Ovary (tissue), 9 donors: ENCODE results near the gene MLPH. TPM values are rescaled to one million over a fixed set of nuclear protein-coding genes. Genes with fewer than 3 reads are reported as not detected.

Experiments used
- DNase-seq, 5 donors: peaks; one replicate each; pipeline ENCODE4 v3.0.0-alpha.2; 2019 to 2020
- H3K27ac ChIP-seq, 2 donors: fragments of 200-600 bp; one replicate each; pipeline versions ENCODE4 v1.5.1 to v1.8.0; 2019 to 2022
- H3K27me3 ChIP-seq: fragments of 200-600 bp; one replicate; pipeline ENCODE4 v1.8.0; 2022
- H3K36me3 ChIP-seq: fragments of 200-600 bp; sonication (generic); one replicate; pipeline ENCODE4 v1.5.1; 2019
- H3K4me1 ChIP-seq: one replicate; pipeline ENCODE4 v1.8.1; 2013; ENCODE audit warnings: mild to moderate bottlenecking, moderate library complexity; ENCODE audit not compliant: insufficient read depth
- H3K4me3 ChIP-seq: fragments of 200-600 bp; sonication (generic); one replicate; pipeline ENCODE4 v1.5.1; 2017
- H3K9me3 ChIP-seq, 2 donors: fragments of 200-600 bp in 1 of 2; sonication (generic) in 1 of 2; one replicate each; pipeline versions ENCODE4 v1.5.1 to v1.8.1; 2013 to 2019; ENCODE audit warnings: mild to moderate bottlenecking in 1 of 2, moderate library complexity in 1 of 2
- EP300 ChIP-seq: sonication (generic); formaldehyde crosslinking; IDR thresholded peaks from one replicate; pipeline ENCODE4 v1.6.1; 2017; ENCODE audit warnings: antibody characterized with exemption
- POLR2A ChIP-seq: fragments of 450-650 bp; IDR thresholded peaks from one replicate; pipeline ENCODE4 v1.6.1; 2017; ENCODE audit warnings: antibody characterized with exemption, mild to moderate bottlenecking, moderate library complexity
- WGBS, 3 donors: extraction: QIAGEN DNeasy Blood & Tissue Kit in 1 of 3; methylation state at CpG; one replicate each; pipeline versions ENCODE4 v1.1.5 to v1.1.7; 2013 to 2017; 5-methylcytosine and 5-hydroxymethylcytosine counted together
- intact Hi-C, 4 donors: fragments of 100-400 bp; cut with DNase I; formaldehyde crosslinking; loops; one replicate each; pipeline versions ENCODE4 v1.11.0 to v1.15.1; 2022 to 2023
- polyA plus RNA-seq, 2 donors: library from polyadenylated mRNA; stranded (reverse); fragments of 200-250 nt in 1 of 2; fragments of 350-450 nt in 1 of 2; fragmentation: Illumina TruSeq in 1 of 2; extraction: RNeasy Lipid Tissue Mini Kit (QIAGEN cat#74804) in 1 of 2; gene quantifications; one replicate each; pipeline ENCODE4 v1.2.3, GENCODE V29; 2013 to 2014
- total RNA-seq, 7 donors: library from RNA; depleted of rRNA in 2 of 7; stranded (reverse); fragments of >200 nt in 2 of 7; fragmentation: NEBNext Ultra II Directional in 3 of 7; extraction: Animal tissue kit (Norgen Biotek cat#: 25700) in 3 of 7; gene quantifications; one replicate each; pipeline versions ENCODE4 v1.1.0 to v1.2.4, GENCODE V29; 2016 to 2023
- TF ChIP-seq, protein P1 (sequence below), 3 donors: fragments of 450-650 bp in 2 of 3; fragments of 200-600 bp in 1 of 3; IDR thresholded peaks; one replicate each; pipeline versions ENCODE4 v1.5.1 to v1.8.0; 2016 to 2022; ENCODE audit warnings: antibody characterized with exemption in 3 of 3, mild to moderate bottlenecking in 1 of 3
- donor health status: DM: no; HTN: no; CAD: no; lungs with moderate emphysema.
- donor health status: DM: no; HTN: no; CAD: no.
- donor health status: Bipolar disorder and iron deficiency.
- donor health status: DM: yes; HTN: yes; CAD: no.
- donor health status: DM: no; HTN: no; CAD: no.
- donor health status: DM: yes; HTN: yes; CAD: no.

The MLPH gene
- total and polyA plus RNA-seq, 9 donors: 7.8 to 67.5 (median 23.3) TPM

DNA sequence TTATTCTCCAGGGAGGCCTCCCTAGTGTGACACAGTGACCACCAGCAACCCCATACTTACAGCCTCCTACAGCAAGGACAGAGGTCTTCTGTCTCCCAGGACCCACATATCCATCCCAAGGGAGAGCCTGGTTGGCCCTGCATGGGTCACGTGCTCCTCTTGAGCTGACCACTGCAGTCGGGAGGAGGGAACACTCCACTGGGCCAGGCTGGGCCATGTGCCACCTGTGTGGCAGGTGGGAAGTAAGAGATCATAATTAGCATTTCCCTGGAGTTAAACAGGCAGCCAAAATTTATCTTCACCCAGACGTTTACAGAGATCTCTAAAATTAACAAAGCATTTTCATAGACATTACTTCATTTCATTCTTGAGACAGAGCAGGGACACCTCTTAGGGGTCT, 33.4 kb upstream of the MLPH start:
- intact Hi-C loops: no loop called here

DNA sequence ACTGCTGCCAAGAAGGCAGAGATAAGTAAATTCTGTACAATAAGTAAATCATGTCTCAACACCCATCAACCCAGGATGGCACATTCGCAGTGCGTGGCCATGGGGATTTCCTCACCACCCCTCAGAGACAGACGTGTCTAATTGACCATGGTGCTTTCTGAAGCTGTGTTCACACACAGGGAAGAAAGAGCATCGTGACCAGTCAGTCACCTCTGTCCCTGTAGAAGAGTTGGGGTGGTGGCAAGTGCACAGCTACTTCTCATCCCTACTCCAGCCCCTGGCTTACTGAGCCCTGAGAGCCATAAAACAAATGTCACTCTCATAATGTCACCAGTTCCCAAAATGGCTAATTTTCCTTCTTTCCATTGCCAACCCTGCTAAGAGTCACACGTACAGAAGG, 31.3 kb upstream of the MLPH start:
- DNase-seq: no peak
- Histone ChIP-seq H3K36me3 (no peaks in the 10 kb centered on the region), H3K9me3 (no peaks in the 10 kb centered on the region), H3K27ac (no peak overlapping the region), H3K27me3 (no peaks in the 10 kb centered on the region), H3K4me1 (peaks cover 8% of the 10 kb centered on the region), H3K4me3 (no peak overlapping the region)
- WGBS, 3 donors: 85 to 93% (median 86%) methylated on average over 5 of the region's 5 CpGs
- TF ChIP-seq POLR2A: no peak
- TF ChIP-seq, protein P1, sequence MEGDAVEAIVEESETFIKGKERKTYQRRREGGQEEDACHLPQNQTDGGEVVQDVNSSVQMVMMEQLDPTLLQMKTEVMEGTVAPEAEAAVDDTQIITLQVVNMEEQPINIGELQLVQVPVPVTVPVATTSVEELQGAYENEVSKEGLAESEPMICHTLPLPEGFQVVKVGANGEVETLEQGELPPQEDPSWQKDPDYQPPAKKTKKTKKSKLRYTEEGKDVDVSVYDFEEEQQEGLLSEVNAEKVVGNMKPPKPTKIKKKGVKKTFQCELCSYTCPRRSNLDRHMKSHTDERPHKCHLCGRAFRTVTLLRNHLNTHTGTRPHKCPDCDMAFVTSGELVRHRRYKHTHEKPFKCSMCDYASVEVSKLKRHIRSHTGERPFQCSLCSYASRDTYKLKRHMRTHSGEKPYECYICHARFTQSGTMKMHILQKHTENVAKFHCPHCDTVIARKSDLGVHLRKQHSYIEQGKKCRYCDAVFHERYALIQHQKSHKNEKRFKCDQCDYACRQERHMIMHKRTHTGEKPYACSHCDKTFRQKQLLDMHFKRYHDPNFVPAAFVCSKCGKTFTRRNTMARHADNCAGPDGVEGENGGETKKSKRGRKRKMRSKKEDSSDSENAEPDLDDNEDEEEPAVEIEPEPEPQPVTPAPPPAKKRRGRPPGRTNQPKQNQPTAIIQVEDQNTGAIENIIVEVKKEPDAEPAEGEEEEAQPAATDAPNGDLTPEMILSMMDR (IDR thresholded peaks at IDR 0.05): no peak
- TF ChIP-seq EP300: no peak
- intact Hi-C loops: no loop called here

More for the DNA sequence above, 33.4 kb upstream of the MLPH start:
- no peak for TF ChIP-seq EP300
- no peak for TF ChIP-seq POLR2A
- TF ChIP-seq, protein P1 (IDR thresholded peaks at IDR 0.05): no peak
- no peaks in the 10 kb centered on the region for H3K9me3 ChIP-seq
- no peaks in the 10 kb centered on the region for H3K27me3 ChIP-seq
- H3K4me1 ChIP-seq: peaks cover 12% of the 10 kb centered on the region
- H3K27ac ChIP-seq: no peak overlapping the region
- H3K4me3 ChIP-seq: no peak overlapping the region
- no peak for DNase-seq
- H3K36me3 ChIP-seq: no peaks in the 10 kb centered on the region
- 74 to 84% (median 78%) methylated on average over 3 of the region's 3 CpGs for WGBS, 3 donors

DNA sequence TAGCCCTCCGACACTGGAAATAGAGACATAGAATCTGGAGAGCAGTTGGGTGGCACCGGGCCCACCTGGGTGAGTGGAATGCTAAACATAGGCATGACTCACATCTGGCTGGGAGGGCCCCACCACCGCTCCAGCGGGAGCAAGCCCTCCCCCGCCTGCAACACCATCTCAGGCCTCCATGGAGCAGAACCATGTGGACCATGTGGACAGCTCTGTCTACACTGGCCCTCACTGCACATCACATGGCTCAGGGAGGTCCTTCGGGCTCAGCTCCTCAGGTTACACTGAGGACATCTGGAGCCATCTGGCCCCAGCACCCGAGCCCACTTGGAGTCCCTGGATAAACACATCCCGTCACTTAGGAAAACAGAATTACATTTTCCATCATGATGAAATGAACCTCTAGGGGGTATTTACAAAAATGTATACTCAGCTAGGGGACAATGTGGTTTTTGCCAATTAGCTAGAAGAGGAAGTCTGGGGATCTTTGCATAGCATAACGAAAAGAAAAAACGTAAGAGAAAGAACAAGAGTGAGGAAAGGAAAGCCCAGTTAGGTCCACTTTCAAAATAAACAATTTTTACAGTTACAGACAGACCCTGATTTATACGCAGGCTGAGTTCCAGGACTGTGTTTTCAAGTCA, 30.7 kb upstream of the MLPH start:
- no peak for TF ChIP-seq EP300
- TF ChIP-seq, protein P1 (IDR thresholded peaks at IDR 0.05): no peak
- TF ChIP-seq POLR2A: no peak
- no peak for DNase-seq
- no peak overlapping the region for H3K4me3 ChIP-seq
- intact Hi-C loops: no loop called here
- H3K4me1 ChIP-seq: peaks cover 6% of the 10 kb centered on the region
- no peaks in the 10 kb centered on the region for H3K36me3 ChIP-seq
- H3K27ac ChIP-seq: no peak overlapping the region
- H3K27me3 ChIP-seq: no peaks in the 10 kb centered on the region
- 56 to 59% (median 59%) methylated on average over 11 of the region's 11 CpGs for WGBS, 3 donors
- no peaks in the 10 kb centered on the region for H3K9me3 ChIP-seq

DNA sequence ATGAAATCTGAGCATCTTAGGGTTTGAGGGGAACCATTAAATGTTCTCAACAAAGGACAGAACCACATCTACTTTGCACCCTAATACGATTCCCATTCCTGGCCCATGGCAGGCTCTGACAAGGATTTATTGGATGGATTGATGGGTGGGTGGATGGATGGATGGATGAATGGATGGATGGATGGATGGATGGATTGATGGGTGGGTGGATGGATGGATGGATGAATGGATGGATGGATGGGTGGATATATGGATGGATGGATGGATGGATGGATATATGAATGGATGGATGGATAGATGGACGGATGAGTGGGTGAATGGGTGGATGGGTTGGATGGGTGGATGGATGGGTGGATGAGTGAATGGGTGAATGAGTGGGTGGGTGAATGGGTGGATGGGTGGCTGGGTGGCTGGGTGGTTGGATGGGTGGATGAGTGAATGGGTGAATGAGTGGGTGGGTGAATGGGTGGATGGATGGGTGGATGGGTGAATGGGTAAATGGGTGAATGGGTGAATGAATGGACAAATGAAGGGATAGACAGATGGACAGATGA, 29.6 kb upstream of the MLPH start:
- no peak for DNase-seq
- 90 to 96% (median 92%) methylated on average over 2 of the region's 2 CpGs for WGBS, 3 donors
- Histone ChIP-seq H3K27ac (no peak overlapping the region), H3K4me1 (peaks cover under 1% of the 10 kb centered on the region), H3K36me3 (no peaks in the 10 kb centered on the region), H3K27me3 (no peaks in the 10 kb centered on the region), H3K4me3 (no peak overlapping the region), H3K9me3 (no peaks in the 10 kb centered on the region)
- intact Hi-C loops: no loop called here
- no peak for TF ChIP-seq POLR2A
- TF ChIP-seq, protein P1 (IDR thresholded peaks at IDR 0.05): no peak
- no peak for TF ChIP-seq EP300
